Effector CD8-positive, alpha-beta T cell (primary cell): ENCODE data around the gene C2CD5.

ENCODE experiments used
- DNase-seq: peaks from one replicate; lab custom pipeline; 2025; lab: John Stamatoyannopoulos, UW

C2CD5 gene

GRCh38 chr12:22415342-22416309, 128.7 kb downstream of the C2CD5 start:
- DNase-seq = no peak

GRCh38 chr12:22414742-22415141, 129.6 kb downstream of the C2CD5 start:
- DNase-seq = no peak

- DNase-seq = no peak
Observed at GRCh38 chr12:22413592-22413991, 130.8 kb downstream of the C2CD5 start.

- DNase-seq = no peak
Observed at GRCh38 chr12:22412581-22412980, 131.8 kb downstream of the C2CD5 start.

GRCh38 chr12:22410486-22410885, 133.9 kb downstream of the C2CD5 start:
- DNase-seq = no peak

GRCh38 chr12:22409377-22410164, 134.8 kb downstream of the C2CD5 start:
- no peak for DNase-seq

- no peak for DNase-seq
Observed at GRCh38 chr12:22408610-22409376, 135.5 kb downstream of the C2CD5 start.

- DNase-seq = no peak
Observed at GRCh38 chr12:22407397-22407796, 136.9 kb downstream of the C2CD5 start.

GRCh38 chr12:22406627-22407026, 137.7 kb downstream of the C2CD5 start:
- no peak for DNase-seq

GRCh38 chr12:22399464-22400180, 144.7 kb downstream of the C2CD5 start:
- DNase-seq = no peak
